SK-N-SH (cell line): ENCODE data around the gene PMM2.

Experiments used
- CHD2 ChIP-seq: fragments of 150-350 bp; IDR thresholded peaks from 2 replicates; pipeline ENCODE4 v1.6.1; 2018; ENCODE audit warnings: low read length; ENCODE audit not compliant: partially characterized antibody
- CTCF ChIP-seq: fragments of 200-600 bp; sonication (generic); IDR thresholded peaks from 2 replicates; pipeline ENCODE4 v1.6.1; 2017; ENCODE audit warnings: antibody characterized with exemption, mild to moderate bottlenecking, moderate library complexity
- POLR2AphosphoS5 ChIP-seq: IDR thresholded peaks from 2 replicates; pipeline ENCODE4 v1.6.1; 2012; ENCODE audit warnings: low read depth, low read length
- USF1 ChIP-seq: IDR thresholded peaks from 2 replicates; pipeline ENCODE4 v1.4.0; 2012; ENCODE audit warnings: low read depth, borderline replicate concordance
- ZBTB33 ChIP-seq: IDR thresholded peaks from 2 replicates; pipeline ENCODE4 v1.4.0; 2012; ENCODE audit warnings: low read depth, borderline replicate concordance

- no peak for TF ChIP-seq USF1
- no peak for TF ChIP-seq CTCF
- no peak for TF ChIP-seq CHD2
- TF ChIP-seq ZBTB33 = no peak
- TF ChIP-seq POLR2AphosphoS5 = no peak
Observed at GRCh38 chr16:8849411-8850011, 51.9 kb downstream of the PMM2 start.
